ENCODE measurements around the gene CFAP73.

- TF ChIP-seq CTCF (IDR thresholded peaks at IDR 0.05) (no peak), POLR2AphosphoS5 (IDR thresholded peaks at IDR 0.05) (no peak), POLR2A (IDR thresholded peaks at IDR 0.05) (no peak)
Observed at GRCh38 chr12:113130457-113131135, 18.9 kb upstream of the CFAP73 start.

Measured in sigmoid colon (tissue), 4 donors.